Measurements from ENCODE around the gene RFLNA. TPM values are rescaled to one million over a fixed set of nuclear protein-coding genes. Genes with fewer than 3 reads are reported as not detected.

The RFLNA gene, protein sequence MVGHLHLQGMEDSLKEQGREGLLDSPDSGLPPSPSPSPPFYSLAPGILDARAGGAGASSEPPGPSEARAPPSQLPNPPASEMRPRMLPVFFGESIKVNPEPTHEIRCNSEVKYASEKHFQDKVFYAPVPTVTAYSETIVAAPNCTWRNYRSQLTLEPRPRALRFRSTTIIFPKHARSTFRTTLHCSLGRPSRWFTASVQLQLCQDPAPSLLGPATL
- polyA plus RNA-seq (ENCODE audit: insufficient read length): 6.1 TPM

GRCh38 chr12:124294780-124295341 lies at the start of gene RFLNA:
TSS of gene RFLNA (plus strand) at chr12:124295093. CDS start at chr12:124295430, 337 bp downstream.
- DNase-seq (ENCODE audit: low read depth): no peak

DNA sequence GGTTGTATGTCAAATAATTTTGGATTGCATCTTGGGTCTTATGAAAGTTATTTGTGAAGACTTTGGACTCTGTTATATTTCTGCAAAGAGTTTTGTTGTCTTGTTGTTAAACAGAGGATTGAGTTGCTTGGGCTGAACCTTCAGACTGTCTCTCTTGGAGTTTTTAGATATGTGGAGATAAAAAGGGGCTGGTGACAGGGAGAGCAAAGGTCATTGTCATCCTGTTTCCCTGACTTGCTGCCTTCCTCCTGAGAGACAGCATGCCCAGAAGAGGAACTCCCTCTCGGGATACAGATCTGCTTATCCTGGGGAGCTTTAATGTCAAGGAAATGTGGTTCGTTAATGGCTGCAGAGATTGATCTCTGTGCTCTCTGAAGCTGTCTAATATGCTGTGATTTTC lies 47.6 kb upstream of the RFLNA start:
- no peak for DNase-seq (ENCODE audit: low read depth)

DNA sequence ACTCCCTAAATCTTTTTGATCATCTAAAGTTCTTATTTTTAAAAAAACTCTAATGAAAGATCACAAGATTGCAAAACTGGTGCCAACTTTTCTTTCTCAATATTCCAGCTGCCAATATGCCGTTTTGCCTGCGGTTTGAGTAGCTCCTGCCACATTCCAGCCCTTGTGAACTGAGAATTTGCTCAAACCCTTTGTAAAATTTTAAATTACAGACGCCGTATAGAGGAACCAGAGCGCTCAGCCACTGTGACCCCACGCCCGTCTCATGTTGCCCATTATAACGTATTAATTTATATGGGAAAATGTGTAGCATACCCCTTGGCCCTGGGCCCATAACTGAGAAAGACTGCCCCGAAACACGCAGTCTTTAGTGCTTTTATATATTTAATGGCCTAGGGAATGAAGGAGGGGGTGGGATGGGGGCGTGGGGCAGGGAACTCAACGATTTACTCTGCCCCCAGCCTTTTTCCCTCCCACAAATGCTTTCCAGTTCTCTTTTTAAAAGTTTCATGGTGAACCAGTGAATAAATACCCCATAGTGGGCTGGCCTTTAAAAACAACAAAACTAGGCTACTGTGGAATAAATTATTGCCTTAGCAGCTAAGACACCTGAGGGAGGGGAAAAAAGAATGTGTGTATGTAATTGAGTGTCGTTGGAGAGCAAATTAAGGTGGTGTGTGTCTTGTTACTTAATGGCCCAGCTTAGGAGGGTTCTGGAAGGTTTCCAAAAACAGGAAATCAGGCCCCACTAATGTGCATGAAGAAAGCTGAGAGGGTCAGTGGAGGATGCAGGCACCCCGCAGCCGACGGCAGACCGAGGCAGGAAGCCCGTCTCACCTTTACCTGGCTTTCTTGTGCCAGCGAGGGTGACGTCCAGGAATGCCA lies 45.7 kb upstream of the RFLNA start:
- DNase-seq (ENCODE audit: low read depth): no peak

DNA sequence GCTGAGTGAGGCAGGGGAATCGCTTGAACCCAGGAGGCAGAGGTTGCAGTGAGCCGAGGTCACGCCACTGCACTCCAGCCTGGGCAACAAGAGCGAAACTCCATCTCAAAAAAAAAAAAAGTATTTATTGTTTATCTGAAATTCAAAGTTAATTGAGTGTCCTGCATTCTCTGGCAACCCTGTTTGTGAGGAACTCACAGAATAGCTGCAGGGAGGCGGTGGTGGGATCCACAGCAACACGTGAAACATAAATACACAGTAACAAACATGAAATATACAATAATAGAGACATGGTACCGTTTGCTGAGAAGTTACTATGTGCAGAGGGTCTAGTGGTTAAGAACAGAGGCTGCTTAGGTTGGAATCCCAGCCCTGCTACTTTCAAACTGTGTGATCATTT lies 43.7 kb upstream of the RFLNA start:
- no peak for DNase-seq (ENCODE audit: low read depth)

- DNase-seq (ENCODE audit: low read depth): no peak
Measured at GRCh38 chr12:124252964-124253363, 41.9 kb upstream of the RFLNA start.

GRCh38 chr12:124254126-124254525 lies 40.8 kb upstream of the RFLNA start:
- no peak for DNase-seq (ENCODE audit: low read depth)

GRCh38 chr12:124259154-124260066 lies 35.5 kb upstream of the RFLNA start:
- no peak for DNase-seq (ENCODE audit: low read depth)

DNA sequence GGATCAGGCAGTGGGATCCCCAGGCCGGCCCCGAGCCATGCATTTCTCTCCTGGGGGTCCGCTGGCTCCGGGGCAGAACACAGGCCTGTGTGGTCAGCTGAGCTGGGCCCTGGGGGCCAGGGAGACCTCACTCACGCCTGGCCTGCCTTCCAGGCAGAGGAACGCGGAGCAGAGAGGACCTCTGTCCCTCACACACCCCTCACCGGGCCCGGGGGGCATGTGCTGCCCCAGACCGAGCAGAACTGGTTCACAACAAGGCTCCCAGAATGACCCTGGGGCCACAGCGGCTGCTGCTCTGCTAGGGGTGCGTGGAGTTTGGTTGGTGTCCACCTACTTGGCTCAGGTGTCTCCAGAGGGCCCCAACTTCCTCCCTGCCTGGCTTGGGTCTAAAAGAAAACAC lies 33.0 kb upstream of the RFLNA start:
- no peak for DNase-seq (ENCODE audit: low read depth)

DNA sequence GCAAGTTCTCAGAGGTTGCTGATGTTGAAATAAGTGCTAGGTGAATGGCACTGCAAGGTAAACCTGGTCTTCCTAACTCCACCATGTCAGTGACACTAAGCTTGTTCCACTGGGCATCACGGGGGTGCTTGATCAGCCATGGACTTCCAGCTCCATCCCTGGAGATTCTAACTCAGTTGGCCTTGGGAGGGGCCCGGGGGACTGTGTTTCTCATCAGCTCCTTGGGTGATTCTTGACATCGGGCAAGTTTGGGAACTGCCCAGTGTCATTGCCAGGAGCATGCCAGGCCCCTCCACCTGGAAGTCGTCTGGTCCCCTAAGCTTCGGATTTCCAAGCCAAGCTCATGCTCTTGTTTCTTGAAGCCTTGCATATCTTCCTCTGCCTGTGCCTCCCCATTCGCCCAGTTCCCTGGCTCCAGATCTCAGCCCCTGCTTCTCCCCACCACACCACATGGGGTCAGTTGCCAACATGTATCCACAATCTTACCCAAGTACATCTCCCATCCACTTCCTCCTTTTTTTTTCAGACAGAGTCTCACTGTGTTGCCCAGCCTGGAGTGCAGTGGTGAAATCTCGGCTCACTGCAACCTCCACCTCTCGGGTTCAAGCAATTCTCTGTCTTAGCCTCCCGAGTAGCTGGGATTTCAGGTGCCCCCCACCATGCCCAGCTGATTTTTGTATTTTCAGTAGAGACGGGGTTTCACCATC lies 30.7 kb upstream of the RFLNA start:
- DNase-seq (ENCODE audit: low read depth): no peak

GRCh38 chr12:124264879-124265278 lies 30.0 kb upstream of the RFLNA start:
- DNase-seq (ENCODE audit: low read depth): no peak

DNA sequence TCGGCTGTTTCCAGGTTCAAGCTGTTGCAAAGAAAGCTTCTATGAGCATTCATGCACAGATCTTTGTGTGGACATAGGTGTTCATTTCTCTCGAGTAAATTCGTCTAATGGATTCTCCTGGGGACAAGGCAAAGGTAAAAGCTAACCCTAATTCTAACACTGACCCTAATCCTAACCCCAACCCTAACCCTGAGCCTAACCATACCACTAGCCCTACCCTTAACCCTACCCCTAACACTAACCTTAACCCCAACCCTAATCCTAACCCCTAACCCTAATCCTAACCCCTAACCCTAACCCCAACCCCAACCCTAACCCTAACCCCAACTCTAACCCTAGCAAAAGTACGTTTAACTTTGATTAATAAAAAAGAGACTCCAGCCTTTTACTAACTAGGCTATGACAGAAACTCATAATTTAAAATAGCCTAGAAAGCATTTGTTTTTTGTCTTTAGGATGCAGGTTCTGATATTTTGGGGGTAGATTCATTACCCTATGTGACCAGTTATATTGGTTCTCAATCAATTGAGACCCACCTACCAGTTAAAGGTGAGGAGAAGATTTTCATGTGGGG lies 27.6 kb upstream of the RFLNA start:
- no peak for DNase-seq (ENCODE audit: low read depth)

- DNase-seq (ENCODE audit: low read depth): no peak
Measured at GRCh38 chr12:124270671-124271070, 24.2 kb upstream of the RFLNA start.

DNA sequence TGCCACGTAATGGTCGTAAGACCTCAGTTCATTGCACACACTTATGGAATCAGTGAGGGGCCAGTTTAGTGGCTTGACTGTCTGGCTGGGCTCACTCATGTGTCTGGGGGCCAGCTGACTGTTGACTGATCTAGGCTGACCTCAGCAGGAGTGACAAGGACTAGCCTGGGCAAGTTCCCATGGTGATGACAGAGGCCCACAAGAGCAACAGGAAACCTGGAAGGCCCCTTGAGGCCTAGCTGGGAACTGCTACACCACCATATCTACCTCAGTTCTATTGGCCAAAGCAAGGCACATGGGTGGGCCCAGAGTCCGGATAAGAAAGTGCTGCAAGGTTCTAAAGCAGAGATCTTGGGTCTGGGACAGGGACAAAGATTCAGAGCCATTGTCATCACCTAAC lies 21.3 kb upstream of the RFLNA start:
- DNase-seq (ENCODE audit: low read depth): no peak

- DNase-seq (ENCODE audit: low read depth): no peak
Measured at GRCh38 chr12:124276337-124276736, 18.6 kb upstream of the RFLNA start.

DNA sequence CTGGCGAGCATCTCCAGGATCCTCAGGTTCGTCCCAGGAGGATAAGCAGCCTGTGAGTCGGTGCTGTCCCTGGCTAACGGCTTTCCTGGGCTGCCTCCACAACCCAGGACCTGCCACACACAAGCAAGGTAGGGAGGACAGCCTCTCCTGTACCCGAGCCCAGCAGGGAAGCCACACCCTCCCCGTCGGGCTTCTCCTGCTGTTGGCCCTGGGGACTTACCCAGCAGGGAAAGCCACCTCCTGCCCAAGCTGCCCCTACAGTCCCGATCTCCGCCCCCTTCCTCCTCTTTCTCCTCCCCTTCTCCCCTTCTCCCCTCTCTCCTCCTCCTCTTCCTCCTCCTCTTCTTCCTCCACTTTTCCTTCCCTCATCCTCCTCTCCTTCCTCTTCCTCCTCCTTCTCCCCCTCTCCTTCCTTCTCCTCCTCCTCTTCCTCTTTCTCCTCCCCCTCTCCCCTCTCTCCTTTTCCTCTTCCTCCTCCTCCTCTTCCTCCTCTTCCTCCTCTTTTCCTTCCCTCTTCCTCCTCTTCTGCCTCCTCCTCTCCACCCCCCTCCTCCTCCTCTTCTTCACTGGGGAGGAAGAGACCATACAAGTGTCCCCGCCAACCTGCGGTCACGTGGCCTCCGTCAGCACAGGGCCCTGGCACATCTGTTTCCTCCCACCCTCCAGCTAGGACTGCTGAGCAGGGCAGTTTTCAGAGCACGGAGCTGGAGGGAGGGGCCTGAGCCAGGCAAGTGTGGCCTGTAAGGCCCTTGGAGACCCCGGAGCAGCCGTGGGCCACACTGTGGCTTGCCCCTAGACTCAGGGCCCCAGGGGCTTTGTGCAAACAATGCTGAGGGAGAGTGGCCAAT lies 17.3 kb upstream of the RFLNA start:
- DNase-seq (ENCODE audit: low read depth): no peak

DNA sequence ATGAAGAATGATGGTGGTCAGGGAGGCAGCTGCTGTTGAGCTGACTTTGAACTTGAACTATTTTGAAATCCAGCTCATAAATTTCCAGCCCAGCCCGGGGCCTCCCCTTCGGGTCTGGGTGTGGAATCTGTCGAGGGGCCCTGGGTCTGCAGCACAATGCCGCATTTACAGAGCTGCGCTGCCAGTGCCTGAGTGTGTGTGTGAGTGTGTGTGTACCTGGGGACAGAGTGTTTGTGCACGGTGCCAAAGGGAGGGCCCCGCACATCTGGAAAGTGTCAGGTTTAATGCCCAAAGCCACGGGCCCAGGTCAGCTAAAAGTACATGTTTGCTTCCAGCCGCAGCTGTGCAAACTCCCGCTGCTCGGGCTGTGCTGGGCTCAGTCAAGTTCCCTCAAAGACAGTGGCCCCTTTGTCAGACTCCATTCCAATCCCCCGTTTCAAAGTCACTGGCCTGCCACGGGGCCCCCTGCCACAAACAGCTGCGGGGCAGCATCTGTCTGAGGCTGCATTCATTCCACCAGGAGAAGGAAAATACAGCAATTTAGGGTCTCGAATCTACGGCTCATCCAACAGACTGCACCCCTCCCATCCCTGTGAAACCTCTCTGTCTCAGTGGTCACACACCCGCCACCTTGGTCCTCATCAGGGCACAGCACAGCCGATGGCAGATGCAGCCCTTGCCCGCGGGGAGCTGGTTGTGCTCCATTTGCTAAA lies 16.3 kb upstream of the RFLNA start:
- DNase-seq (ENCODE audit: low read depth): no peak

GRCh38 chr12:124279315-124279714 lies 15.6 kb upstream of the RFLNA start:
- DNase-seq (ENCODE audit: low read depth): no peak

DNA sequence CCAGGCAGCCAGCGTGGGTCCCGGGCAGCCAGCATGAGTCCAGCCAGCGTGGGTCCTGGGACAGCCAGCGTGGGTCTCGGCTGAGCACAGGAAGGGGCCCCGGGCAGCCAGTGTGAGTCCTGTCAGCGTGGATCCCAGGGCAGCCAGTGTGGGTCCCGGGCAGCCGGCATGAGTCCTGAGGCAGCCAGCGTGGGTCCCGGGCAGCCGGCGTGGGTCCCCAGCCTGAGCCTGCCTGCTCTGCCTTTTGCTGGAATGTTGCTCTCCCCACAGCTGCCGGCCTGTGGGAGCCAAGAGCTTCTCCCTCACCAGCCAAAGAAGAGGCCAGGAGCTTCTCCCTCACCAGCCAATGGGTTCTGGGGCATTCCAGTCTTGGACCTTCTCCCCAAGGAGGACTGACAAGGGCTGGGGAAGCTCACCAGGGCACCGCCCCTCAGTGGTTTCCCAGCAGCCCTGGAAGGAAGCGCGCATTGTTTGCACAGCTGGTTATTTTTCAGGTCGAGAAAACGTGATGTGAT lies 15.0 kb upstream of the RFLNA start:
- DNase-seq (ENCODE audit: low read depth): no peak

DNA sequence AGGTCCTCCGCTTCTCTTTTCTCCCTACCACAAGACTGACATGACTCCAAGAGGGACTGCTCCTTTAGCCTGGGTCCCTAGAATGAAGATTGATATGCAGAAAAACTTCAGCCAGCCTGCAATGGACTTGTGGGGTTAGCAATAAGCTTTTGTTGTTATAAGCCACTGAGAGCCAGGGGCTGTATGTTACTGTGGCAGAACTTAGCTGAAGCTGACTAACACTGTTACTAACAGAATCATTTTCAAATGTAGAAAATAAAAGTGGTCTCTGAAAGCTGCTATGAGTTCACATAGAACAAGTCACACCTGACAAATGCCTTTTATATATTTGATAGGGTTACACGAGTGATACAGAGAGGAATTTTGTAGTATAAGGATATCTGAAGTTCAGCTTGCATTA lies 13.6 kb upstream of the RFLNA start:
- no peak for DNase-seq (ENCODE audit: low read depth)

All from forelimb muscle (tissue), 1 donor.